ENCODE data around the gene PDE11A.
A peak's percentile ranks its signal among the peaks of the same experiment; 100 is the strongest.

PDE11A gene

DNA sequence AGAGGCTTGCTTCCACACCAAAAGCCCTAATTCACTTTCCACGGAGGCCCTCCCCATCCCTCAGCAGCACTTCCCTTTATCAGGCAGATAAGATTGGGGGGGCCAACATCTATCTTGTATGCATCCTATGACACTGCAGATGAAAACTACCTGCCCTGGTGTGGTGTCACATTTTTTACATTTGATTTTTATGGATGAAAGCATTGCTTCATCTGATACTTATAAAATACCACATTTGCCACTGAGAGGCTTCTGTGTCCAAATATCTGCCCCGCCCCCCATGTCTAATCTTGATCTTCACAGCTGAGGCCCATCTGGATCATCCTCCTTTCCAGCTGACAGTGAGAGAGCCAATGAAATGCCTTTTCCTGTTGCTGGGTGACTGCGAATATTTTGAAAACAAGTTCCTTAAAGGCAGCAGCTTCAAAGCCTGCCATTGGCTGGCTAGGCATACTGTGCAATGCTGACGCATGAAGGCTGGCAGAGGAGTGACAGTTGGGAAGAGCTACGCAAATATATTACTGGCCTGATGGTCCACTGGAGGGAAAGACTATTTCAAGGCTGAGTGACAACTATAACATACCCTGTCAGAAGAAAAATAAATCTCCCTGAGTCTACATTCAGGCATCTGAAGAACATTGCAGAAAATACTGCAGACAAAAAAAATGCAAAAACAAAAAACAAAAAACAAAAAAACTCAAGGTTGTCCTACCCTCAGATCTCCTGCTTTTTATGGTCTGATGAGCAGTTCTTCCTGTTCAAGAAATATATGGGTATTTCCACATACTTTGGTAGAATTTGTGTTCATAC lies 318.7 kb downstream of the PDE11A start:
- DNase-seq: no peak

DNA sequence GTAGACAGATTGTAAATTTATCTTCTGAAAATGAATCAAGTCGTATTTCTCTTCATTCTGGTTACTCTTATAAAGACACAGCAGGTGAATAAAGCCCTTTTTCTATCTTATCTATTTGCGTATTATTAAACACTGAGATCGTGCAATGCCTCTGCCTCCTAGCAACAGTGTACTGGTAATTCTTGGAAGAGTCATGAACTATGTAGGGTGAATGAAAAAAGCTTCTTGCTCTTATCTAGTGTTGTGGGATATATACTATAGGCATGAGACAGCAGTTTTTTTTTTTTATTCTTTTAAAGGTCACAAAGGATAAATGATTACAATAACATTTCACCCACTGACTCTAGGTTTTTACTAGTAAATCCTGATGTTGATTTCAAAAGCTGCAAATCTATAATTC lies 324.2 kb downstream of the PDE11A start:
- no peak for DNase-seq

DNA sequence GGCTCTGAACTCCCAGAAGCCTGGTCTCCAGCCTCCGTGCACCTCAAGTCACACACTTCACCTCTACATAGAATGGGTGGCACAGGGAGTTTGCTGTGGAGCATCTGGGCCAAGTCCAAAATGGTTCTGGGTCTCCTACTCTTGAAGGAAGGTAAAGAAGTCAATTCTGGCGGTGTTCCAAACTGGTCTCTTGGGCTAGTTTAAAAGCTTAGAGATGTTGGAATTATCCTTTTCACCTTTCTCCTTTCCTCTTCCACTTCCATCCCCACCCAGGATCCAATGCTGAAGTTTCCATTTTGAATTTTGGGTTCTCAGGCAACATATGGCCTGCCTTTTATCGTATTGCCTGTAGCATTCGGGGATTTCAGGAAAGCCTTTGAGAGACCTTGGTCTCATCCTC lies 325.2 kb downstream of the PDE11A start:
- DNase-seq: no peak

DNA sequence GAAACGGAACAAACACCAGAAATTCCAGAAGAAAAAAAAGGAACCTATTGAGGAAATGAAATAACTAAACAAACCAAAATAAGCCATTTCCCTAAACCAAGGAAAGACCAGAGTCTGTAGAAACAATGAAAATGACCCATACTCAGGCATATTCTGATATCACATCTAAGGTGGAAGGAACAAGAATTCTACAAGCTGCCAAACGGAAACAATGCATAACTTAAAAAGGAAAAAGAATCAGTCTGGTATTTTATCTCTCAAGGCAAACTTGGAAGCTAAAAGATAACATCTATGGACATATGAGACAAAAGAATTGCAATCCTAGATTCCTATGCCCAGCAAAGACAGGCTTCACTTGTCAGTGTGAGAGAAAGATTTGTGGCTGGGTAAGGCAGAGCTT lies 326.2 kb downstream of the PDE11A start:
- DNase-seq: no peak

DNA sequence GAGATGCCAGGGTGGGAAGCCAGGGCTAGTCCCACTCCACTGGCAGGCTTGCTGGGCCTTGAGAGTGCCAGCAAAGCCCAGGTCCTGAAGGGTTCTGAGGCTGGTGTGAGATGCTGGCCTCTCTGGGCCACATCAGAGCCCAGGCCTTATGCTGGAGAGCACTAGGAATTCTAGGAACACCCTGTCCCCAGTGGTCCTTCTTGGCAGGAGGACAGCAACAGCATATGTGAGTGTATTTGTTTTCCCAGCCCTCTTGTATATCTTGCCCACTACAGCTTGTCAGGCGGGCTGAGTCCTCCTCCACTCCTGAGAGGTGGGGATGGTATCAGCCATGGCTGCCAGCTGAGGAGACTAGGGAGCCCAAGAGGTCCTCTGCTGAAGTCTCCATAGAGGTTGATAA lies 327.0 kb downstream of the PDE11A start:
- DNase-seq: no peak

DNA sequence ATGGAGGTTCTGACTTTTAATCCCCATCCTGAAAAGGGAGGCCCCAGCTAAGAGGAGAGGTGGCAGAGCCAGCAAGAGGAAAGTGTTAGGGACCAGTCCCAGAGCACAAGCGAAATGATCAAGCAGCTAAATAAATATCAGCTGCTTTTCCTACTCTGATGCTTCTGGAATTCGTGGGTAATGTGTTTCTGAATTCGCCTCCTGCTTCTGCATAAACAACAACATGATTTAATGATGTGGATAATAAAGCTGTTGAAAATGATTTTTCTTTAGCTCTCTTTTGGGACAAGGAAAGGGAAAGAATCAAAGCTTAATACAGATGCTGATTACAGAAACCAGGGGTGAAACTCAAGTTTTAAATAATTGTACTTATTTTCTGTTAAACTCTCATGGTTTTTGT lies 329.7 kb downstream of the PDE11A start:
- DNase-seq: no peak

DNA sequence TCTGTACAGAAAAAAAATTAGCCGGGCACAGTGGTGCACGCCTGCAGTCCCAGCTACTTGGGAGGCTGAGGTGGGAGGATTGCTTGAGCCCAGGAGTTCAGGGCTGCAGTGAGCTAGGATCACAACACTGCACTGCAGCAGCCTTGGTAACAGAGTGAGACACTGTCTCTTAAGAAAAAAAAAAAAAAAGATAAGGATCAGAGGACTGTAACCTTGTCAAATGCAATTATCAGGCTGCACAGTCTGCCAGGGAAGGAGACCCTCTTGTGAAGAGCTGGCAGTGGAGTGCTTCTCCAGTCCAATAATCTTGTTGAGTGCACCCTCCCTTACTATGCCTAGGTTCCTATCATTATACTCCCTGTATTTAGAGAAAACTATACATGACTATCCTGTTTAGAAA lies 330.7 kb downstream of the PDE11A start:
- DNase-seq: no peak

DNA sequence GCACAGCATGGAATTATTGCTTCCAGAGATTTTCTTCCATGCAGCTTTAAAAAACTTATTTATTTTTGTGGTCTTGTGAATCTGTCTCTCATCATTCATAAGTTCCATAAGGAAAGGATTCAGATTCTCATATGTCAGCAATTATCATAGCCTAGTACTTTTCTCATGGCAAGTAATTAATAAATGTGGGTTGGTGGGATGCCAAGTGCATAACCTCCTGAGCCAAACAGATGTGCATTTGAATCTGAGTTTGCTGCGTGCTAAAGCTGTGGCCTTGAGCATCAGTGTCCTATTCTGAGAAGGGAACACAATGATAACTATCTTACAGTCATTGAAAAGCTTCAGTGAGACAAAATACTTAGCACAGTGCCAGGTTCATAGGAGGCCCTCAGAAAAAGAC lies 331.9 kb downstream of the PDE11A start:
- no peak for DNase-seq

DNA sequence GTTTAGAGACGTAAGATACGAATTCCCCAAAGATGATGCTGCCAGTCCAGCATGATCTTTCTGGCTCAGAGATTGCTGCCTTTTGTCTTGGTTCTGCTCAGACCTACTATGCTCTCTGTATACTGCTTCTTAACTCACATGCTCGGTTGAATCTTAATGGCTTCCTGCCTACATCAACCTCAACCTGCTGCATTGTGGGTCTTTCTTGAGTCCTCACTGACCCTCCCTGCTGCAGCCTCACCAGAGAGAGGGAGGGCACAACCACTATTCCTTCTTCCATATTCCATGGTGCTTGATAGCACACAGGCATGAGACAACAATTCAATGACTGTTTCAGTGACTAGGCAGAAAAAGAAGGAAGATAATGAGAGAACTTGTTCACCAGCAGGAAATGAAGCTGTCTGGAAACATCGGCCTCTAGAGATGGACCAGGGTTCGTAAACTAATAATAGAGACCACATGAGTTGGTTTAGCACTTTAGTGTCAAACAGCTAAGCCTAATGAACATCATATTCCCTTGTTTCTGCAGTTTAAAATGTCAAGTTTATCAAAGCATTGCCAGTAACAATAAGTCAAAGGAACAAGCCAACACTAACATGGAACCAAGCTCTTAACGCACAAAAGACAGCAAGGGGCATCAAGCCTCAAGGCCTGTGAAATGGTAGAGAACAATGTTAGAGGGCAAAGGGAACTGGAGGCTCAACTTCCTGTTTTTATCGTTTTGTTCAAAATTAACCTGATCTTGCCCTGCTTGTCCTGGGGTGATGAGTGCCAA lies 333.9 kb downstream of the PDE11A start:
- DNase-seq: no peak

DNA sequence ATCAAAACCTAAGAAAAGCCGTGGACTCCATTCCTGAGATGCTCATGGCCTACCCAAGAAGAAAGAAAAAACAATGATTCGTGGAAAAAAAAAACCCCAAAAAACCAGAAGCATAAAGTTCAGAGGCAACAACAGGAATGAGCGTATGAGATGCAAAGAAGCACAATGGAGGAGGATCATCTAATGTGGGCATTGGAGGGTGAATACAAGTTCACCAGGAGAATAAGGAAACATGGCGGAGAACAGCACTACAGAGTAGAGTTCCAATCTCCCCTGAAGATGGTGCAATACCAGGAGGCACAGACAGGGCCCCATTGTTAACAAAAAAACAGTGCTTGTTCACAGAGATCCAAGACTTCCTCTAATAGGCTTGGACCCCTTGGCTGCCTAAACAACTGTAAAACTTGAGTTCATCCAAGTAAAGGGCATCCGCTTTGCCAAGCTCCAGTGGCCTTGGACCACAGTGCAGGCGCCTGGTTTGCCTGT lies 337.2 kb downstream of the PDE11A start:
- DNase-seq: no peak

DNA sequence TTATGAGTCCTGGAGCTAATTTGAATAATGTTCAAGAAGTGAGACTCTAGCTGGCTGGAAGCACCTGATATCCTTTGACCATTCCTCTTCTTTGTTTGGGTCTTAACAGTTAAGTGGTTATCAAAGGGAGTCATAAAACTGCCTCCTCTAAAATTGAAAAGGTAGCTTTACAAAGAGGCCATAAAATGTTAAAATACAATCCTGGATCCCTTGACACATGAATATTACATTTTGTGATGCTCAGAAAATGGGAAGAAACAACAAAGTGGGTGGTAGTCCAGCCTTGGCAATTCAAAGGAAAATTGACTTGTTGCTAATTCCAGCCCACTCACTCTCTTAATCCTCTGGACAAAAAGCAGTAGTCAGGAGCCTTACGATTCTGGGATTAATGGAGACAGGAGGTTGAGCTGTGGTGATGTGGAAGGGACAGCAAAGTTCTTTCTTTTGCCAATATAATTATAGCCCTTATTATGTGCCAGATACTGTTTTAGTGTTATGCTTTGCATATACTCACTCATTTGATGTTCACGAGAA lies 339.2 kb downstream of the PDE11A start:
- no peak for DNase-seq

DNA sequence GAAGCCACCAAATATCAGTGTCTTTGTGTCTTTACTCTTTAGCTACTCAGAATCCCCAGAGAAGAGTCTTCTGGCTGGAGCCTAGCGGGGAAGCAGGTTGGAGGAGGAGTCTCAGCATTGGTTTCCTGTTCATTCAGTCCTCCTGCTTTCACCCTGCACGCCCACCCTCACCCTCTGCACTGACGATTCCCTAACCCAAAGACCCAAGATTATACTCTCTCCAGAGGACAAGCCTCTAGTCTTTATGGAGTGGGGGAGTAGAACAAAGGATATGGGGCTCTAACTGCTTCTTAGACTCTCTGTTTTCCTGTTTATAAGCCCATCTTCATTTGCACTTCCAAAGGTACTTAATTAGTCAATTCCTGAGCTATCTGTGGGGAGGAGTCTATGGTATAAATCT lies 341.2 kb downstream of the PDE11A start:
- no peak for DNase-seq

DNA sequence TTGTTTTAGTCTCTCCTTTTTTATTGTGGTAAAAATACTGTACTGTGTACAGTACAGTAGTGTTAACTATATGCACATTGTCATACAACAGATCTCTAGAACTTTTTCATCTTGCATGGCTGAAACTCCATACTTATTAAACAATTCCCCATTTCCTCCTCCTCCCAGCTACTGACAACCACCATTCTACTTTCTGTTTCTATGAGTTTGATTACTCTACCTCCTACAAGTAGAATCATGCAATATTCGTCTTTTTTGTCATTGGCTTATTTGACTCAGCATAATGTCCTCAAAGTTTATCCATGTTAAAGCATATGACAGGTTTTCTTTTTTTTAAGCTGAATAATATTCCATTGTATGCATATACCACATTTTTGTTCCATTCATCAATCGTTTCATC lies 341.8 kb downstream of the PDE11A start:
- no peak for DNase-seq

DNA sequence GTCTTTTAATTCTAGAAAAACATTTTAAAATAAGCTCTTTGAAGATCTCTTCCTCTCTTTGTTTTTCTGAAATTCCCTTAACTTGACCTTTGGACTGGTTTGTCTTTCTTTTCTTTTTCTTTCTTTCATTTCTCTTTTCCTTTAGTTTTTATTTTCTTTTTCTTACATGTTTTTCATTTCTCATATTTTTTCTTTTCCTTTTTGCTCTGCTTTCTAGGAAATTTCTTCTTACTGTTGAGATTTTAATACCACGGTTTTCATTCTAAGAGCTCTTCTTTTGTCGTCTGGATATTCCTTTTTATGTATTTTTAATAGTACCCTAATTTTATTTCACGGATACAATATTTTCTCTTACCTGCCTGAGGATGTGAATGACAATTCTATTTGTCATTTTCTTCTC lies 342.2 kb downstream of the PDE11A start:
- DNase-seq: no peak

DNA sequence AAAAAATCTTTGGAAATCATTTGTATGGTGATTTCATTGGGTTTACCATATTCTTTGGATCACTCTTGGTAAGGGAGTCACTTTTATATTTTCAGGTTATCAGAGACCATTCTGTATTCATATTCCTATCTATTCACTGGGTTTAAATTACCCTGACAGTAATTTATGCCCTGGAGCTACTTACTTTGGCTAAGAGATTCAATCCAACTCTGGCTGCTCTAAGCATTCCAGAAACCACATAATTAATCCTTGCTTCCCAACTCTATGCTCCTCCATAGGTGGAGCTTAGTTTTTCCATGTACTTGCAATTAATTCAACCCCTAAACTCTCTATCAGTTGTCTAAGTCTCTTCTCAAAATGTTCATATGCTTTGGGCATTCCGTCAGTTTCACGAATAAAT lies 343.7 kb downstream of the PDE11A start:
- DNase-seq: no peak

DNA sequence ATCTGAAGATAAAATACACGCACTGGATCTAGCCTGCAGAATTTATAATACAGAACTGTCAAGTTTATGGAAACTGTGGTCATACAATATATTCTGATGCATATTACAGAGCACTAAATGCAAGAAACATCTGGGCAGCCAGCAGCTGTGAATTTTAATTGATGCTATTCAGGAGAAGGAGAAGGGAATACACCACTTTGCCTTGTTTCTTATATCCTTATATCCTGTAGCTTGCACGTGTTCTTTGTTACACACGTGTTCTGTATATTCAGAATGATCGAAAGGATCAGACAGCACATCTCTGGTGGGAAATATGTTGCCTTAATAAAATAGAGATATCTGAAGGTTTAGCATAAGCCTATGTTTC lies 344.2 kb downstream of the PDE11A start:
- DNase-seq: no peak

DNA sequence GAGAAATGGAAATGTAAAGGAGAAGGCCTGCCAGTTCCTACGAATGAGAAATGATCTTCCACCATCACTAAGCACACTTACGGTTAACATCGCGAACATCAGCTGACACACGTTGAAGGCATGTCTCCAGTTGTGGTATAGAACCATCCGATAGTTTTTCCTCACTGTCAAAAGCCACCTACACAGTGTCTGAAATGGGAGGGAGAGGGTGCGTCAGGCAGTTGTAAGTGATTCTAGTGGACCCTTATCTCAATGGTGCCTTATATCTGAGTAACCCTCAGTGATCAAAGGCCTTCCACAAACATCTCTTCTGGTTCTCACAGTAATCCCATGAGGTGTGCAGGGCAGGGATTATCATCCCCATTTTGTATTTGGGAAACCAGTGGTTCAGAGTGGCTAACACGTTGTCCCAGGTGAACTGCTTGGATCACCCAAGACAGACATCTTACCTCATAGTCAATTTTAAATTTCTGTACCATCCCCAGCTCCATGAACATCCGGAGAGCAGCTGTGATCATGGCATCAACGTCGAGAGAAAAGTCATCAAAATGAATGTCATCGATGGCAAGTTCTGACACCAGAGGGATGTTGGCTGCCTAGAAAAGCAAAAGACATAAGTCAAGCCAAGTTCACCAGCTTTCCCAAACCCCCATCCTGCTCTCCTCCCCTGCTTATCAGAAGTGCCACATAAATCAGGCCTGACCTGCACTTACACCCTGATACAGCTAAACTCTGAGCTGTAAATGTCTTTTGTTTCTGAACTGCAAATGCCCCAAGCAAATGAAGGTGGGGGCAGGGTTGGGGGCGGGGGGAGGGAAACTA lies 344.8 kb downstream of the PDE11A start:
- DNase-seq: no peak

DNA sequence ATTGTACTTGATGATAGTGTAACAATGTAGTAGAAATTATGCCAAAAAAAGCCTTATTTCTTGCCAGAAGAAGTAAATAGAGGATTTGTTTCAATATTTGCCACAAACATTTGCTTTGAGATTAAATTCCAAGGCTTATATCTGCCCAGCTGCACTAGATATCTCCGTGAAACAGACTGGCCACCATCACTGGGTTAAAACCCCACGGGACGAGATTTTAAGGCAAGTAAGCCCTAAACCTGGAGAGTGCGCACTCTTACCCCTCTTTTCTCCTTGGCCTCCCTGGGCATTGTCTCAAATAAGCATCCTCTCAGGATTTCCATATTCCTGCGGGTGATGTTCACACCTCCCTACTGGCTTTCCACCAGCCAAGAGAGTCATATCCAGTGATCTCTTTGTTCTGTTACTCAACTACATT lies 345.6 kb downstream of the PDE11A start:
- DNase-seq: no peak

DNA sequence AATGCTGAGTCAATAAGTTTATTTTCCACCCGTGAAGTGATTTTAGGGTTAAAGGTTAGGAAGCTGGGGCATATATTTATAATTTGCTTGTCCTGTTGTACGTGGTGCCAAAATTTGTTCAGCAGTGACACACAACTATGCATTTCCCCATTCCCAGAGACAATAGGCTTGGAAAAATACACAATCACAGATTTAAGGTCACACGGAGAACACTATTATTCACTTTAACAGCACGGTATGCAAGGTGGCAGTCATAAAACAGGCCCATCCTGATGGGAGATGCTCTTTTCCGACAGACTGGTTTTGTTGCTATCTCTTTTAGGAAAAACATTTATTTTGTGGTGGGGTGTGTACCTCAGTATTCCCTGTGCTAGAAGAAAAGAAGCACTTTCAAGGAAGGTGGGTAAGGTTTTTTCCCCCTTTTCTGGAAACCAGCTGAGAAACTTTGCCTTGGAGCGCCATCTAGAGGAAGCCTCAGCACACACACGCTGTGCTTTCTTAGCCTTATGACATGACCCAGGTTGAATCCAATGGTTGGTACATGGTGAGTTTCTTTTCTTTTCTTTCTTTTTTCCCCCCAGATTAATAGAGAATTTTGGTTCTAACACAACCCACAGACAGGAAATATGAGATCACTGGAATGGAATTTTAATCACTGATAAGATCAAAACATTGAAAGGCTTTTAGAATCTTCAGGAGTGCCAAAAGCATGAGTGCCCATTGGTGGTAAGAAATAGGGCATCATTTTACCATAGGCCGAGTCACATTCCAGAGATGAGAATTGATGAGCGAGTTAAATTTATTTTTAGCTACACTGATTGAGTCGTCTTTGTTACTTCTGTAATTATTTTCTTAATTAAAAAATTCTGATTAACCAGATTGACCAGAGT lies 347.9 kb downstream of the PDE11A start:
- DNase-seq: peak; percentile 9

DNA sequence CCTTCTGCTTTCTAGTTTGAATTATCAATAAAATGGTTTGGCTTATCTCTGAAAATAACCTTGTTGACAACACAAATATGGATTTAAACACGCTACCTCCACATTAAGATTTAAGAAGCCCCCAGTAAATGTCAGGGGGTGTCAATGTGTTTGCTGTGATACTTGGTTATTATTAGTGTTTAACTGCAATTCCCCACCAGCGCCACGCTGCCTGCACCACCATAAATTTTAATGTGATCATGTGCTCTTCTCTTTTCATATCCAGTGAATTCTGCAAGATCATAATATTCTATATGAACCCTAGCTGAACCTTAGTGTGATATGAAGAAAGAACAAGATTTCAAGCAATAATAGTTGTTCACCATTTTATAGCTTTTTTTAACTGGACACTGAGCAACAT lies 349.3 kb downstream of the PDE11A start:
- DNase-seq: no peak

DNA sequence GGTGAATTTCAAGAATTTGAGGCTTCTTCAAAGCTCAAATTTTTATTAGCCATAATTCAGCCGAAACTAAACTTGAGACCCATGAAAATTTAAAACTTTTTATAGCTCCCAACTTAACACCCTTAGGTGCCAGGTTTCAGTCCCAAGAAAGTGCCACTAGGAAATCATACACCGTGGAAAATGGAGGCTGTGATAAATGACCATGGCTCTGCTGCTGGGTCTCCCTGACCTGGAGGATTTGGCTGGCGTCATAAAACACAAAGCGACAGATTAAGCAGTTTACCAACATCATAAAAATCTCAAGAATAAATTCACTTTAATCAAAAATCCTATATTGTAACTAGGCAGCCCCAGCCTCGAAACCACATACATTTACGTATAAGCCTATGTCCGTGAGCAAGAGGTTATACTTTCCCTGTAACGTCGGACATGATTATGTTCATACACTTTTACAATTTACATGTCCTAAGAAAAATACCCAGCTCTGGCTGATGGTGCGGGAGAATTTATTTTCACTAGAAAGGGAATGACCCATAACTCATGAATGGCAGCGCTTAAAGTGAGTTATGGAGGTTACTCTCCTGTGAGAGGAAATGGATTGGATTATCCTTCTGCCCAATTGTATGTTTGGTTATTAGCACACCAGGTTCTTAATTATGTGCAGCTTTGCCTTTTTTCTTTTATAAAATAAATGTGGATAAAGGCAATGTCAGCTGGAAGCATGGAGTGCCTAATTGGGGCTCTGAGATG lies 350.6 kb downstream of the PDE11A start:
- no peak for DNase-seq

All from KG1 (cell line).